ENCODE measurements around the gene KRTAP12-1.

- TF ChIP-seq EZH2 (IDR thresholded peaks at IDR 0.05): no peak
- TF ChIP-seq POLR2AphosphoS5 (IDR thresholded peaks at IDR 0.05; ENCODE audit: borderline replicate concordance, low read depth, low read length): no peak
- no peak for TF ChIP-seq FOXP2 (optimal IDR thresholded peaks at IDR 0.05; ENCODE audit: control extremely low read depth, extremely low read length, insufficient read depth)
Measured at GRCh38 chr21:44649521-44650100, 32.4 kb downstream of the KRTAP12-1 start.
